ENCODE data around the gene CEP170B. TPM values are rescaled to one million over a fixed set of nuclear protein-coding genes. Genes with fewer than 3 reads are reported as not detected.

Gene CEP170B
- total and polyA plus RNA-seq, 2 donors (not counting 1 experiment from before 2014, with no cell fraction given) = 4.0 to 13.9 TPM

DNA sequence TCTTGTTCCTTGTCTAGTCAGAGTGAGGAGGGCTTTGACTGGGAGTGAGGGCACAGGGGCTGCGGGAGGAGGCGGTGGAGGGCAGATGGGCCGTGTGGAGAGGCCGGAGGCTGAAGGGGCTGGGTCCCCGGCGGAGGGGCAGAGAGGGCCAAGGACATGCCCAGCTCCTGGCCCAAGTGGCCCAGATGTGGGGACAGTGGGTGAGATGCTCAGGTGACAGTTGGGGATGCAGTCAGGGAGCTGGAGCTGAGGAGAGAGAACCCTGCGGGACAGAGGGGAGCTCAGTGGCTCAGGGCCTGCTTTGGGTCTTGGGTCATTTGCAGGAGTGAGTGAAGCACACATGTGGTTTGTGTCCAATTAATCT is 33.1 kb downstream of the CEP170B start:
- no peaks in the 10 kb centered on the region for H3K27me3 ChIP-seq (ENCODE audit: control insufficient read depth, insufficient read depth, low read length)
- H3K36me3 ChIP-seq (ENCODE audit: control insufficient read depth, insufficient read depth, low read length) = peaks cover 3% of the 10 kb centered on the region
- no peak overlapping the region for H2AFZ ChIP-seq (ENCODE audit: low read length)
- no peak for DNase-seq (ENCODE audit: low read depth in 2 of 2)
- no peaks in the 10 kb centered on the region for H3K79me2 ChIP-seq (ENCODE audit: control insufficient read depth, insufficient read depth, low read length)
- H3K4me1 ChIP-seq (ENCODE audit: control insufficient read depth, extremely low read depth, insufficient read depth, low read length) = no peaks in the 10 kb centered on the region
- no peak overlapping the region for H3K9ac ChIP-seq (ENCODE audit: insufficient read depth, low read length)
- TF ChIP-seq, protein P1, sequence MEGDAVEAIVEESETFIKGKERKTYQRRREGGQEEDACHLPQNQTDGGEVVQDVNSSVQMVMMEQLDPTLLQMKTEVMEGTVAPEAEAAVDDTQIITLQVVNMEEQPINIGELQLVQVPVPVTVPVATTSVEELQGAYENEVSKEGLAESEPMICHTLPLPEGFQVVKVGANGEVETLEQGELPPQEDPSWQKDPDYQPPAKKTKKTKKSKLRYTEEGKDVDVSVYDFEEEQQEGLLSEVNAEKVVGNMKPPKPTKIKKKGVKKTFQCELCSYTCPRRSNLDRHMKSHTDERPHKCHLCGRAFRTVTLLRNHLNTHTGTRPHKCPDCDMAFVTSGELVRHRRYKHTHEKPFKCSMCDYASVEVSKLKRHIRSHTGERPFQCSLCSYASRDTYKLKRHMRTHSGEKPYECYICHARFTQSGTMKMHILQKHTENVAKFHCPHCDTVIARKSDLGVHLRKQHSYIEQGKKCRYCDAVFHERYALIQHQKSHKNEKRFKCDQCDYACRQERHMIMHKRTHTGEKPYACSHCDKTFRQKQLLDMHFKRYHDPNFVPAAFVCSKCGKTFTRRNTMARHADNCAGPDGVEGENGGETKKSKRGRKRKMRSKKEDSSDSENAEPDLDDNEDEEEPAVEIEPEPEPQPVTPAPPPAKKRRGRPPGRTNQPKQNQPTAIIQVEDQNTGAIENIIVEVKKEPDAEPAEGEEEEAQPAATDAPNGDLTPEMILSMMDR (conservative IDR thresholded peaks at IDR 0.05 in 1 of 2, IDR thresholded peaks at IDR 0.05 in 1 of 2; ENCODE audit: low read depth in 1 of 2, low read length in 2 of 2) = no peak
- no peak for TF ChIP-seq EZH2 (IDR thresholded peaks at IDR 0.05; ENCODE audit: low read length, missing control alignments)
- H3K27ac ChIP-seq (ENCODE audit: insufficient read depth, low read length) = no peak overlapping the region
- no peak overlapping the region for H3K4me2 ChIP-seq (ENCODE audit: extremely low read depth, insufficient read depth, low read length)
- no peaks in the 10 kb centered on the region for H3K9me3 ChIP-seq (ENCODE audit: control insufficient read depth, insufficient read depth, low read depth, low read length)
- no peaks in the 10 kb centered on the region for H4K20me1 ChIP-seq (ENCODE audit: control insufficient read depth, extremely low read depth, insufficient read depth, low read length)
- H3K4me3 ChIP-seq (replicated peaks in 1 of 4; ENCODE audit: control extremely low read depth in 1 of 4, insufficient read depth in 1 of 4, low read depth in 3 of 4, low read length in 4 of 4) = no peak overlapping the region

DNA sequence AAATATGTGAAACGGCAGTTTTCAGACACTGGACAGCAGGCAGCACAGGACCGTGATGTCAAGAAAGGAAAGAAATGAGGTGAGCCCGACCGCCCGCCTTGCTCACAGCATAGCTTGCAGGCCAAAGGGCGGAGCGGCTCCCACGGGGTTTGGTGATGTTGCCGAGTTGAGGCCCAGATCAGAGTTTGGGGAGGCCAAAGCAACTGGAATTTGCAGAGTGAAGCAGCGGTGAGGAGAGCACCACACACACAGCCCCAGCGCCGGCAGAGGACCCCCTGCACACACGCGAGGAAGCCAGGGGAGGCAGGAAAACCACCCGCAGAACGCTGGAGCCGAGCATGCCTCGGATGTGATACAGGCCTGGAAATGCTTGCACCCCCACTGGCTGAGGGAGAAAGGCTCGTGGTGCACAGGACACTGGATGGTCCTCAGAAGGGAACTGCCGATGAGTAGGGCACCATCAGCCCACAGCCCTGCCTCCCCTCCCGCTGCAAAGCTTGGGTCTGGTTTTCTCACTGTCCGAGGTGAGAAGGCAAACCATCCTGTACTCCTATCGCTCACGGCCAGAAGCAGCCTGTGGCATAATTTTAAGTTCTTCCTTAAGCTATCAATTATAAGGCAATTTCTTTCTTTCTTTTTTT is 33.9 kb downstream of the CEP170B start:
- no peaks in the 10 kb centered on the region for H4K20me1 ChIP-seq (ENCODE audit: control insufficient read depth, extremely low read depth, insufficient read depth, low read length)
- TF ChIP-seq EZH2 (IDR thresholded peaks at IDR 0.05; ENCODE audit: low read length, missing control alignments) = no peak
- TF ChIP-seq, protein P1 (conservative IDR thresholded peaks at IDR 0.05 in 1 of 2, IDR thresholded peaks at IDR 0.05 in 1 of 2; ENCODE audit: low read depth in 1 of 2, low read length in 2 of 2) = no peak
- H2AFZ ChIP-seq (ENCODE audit: low read length) = no peak overlapping the region
- no peaks in the 10 kb centered on the region for H3K27me3 ChIP-seq (ENCODE audit: control insufficient read depth, insufficient read depth, low read length)
- no peak overlapping the region for H3K27ac ChIP-seq (ENCODE audit: insufficient read depth, low read length)
- H3K4me3 ChIP-seq (replicated peaks in 1 of 4; ENCODE audit: control extremely low read depth in 1 of 4, insufficient read depth in 1 of 4, low read depth in 3 of 4, low read length in 4 of 4) = no peak overlapping the region
- DNase-seq (ENCODE audit: low read depth in 2 of 2) = peak in 1 of 2 donors; percentile 5
- H3K9me3 ChIP-seq (ENCODE audit: control insufficient read depth, insufficient read depth, low read depth, low read length) = no peaks in the 10 kb centered on the region
- H3K79me2 ChIP-seq (ENCODE audit: control insufficient read depth, insufficient read depth, low read length) = no peaks in the 10 kb centered on the region
- no peak overlapping the region for H3K4me2 ChIP-seq (ENCODE audit: extremely low read depth, insufficient read depth, low read length)
- no peak overlapping the region for H3K9ac ChIP-seq (ENCODE audit: insufficient read depth, low read length)
- peaks cover 3% of the 10 kb centered on the region for H3K36me3 ChIP-seq (ENCODE audit: control insufficient read depth, insufficient read depth, low read length)
- no peaks in the 10 kb centered on the region for H3K4me1 ChIP-seq (ENCODE audit: control insufficient read depth, extremely low read depth, insufficient read depth, low read length)

DNA sequence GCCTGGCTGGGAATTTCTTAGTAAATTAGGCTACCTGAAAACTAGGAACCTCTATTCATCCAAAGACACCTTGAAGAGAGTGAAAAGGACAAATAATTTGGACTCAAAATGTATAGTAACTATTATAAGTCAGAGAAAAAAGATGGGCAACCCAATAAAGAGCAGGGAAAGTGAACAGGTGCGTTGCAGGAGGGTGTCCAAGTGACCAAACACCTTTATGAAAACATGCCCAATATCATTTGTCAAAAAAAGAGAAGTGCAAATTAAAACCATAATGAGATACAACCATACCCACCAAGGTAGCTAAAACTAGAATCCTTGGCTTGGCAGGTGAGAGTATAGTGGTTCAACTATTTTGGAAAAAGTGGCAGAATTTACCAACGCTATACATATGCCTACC is 34.7 kb downstream of the CEP170B start:
- Histone ChIP-seq H3K79me2 (ENCODE audit: control insufficient read depth, insufficient read depth, low read length) (no peaks in the 10 kb centered on the region), H2AFZ (ENCODE audit: low read length) (no peak overlapping the region), H3K4me3 (replicated peaks in 1 of 4; ENCODE audit: control extremely low read depth in 1 of 4, insufficient read depth in 1 of 4, low read depth in 3 of 4, low read length in 4 of 4) (no peak overlapping the region), H3K9me3 (ENCODE audit: control insufficient read depth, insufficient read depth, low read depth, low read length) (no peaks in the 10 kb centered on the region), H4K20me1 (ENCODE audit: control insufficient read depth, extremely low read depth, insufficient read depth, low read length) (no peaks in the 10 kb centered on the region), H3K4me2 (ENCODE audit: extremely low read depth, insufficient read depth, low read length) (no peak overlapping the region), H3K4me1 (ENCODE audit: control insufficient read depth, extremely low read depth, insufficient read depth, low read length) (no peaks in the 10 kb centered on the region), H3K27me3 (ENCODE audit: control insufficient read depth, insufficient read depth, low read length) (no peaks in the 10 kb centered on the region), H3K9ac (ENCODE audit: insufficient read depth, low read length) (no peak overlapping the region), H3K27ac (ENCODE audit: insufficient read depth, low read length) (no peak overlapping the region), H3K36me3 (ENCODE audit: control insufficient read depth, insufficient read depth, low read length) (peaks cover under 1% of the 10 kb centered on the region)
- no peak for DNase-seq (ENCODE audit: low read depth in 2 of 2)
- no peak for TF ChIP-seq EZH2 (IDR thresholded peaks at IDR 0.05; ENCODE audit: low read length, missing control alignments)
- TF ChIP-seq, protein P1 (conservative IDR thresholded peaks at IDR 0.05 in 1 of 2, IDR thresholded peaks at IDR 0.05 in 1 of 2; ENCODE audit: low read depth in 1 of 2, low read length in 2 of 2) = no peak

All from fibroblast of lung (primary cell).